ENCODE results near the gene RRP7A. TPM values are rescaled to one million over a fixed set of nuclear protein-coding genes. Genes with fewer than 3 reads are reported as not detected.

Gene RRP7A
- total RNA-seq, 2 donors from 2014 or later: 63.8 to 98.0 TPM

GRCh38 chr22:42493393-42493792 is 26.2 kb downstream of the RRP7A start:
- Mint-ChIP-seq H3K9me3 (peaks cover 2% of the 10 kb centered on the region), H3K27ac (no peak overlapping the region), H3K27me3 (ENCODE audit: insufficient read depth) (no peaks in the 10 kb centered on the region), H3K4me3 (no peak overlapping the region), H3K36me3 (ENCODE audit: low read depth) (no peaks in the 10 kb centered on the region), H3K4me1 (peaks cover 4% of the 10 kb centered on the region)
- Histone ChIP-seq H3K9ac (ENCODE audit: extremely low read depth, low read length, poor library complexity, severe bottlenecking) (no peak overlapping the region), H3K4me3 (ENCODE audit: low read length) (no peak overlapping the region), H3K27ac (ENCODE audit: low read depth, low read length) (no peak overlapping the region), H3K27me3 (ENCODE audit: control insufficient read depth, insufficient read depth, low read length, poor library complexity, severe bottlenecking) (no peaks in the 10 kb centered on the region), H3K9me3 (ENCODE audit: control insufficient read depth, low read length) (no peaks in the 10 kb centered on the region), H3K36me3 (ENCODE audit: control insufficient read depth, insufficient read depth, low read length) (no peaks in the 10 kb centered on the region), H3K4me1 (ENCODE audit: control insufficient read depth, insufficient read depth, low read length) (no peaks in the 10 kb centered on the region)
- no peak for DNase-seq
- no peak for TF ChIP-seq CTCF (conservative IDR thresholded peaks at IDR 0.05)
- 73 to 82% methylated on average over 6 of the region's 6 CpGs for WGBS, 2 experiments (ENCODE audit: insufficient coverage in 1 of 2, insufficient read length in 1 of 2)

DNA sequence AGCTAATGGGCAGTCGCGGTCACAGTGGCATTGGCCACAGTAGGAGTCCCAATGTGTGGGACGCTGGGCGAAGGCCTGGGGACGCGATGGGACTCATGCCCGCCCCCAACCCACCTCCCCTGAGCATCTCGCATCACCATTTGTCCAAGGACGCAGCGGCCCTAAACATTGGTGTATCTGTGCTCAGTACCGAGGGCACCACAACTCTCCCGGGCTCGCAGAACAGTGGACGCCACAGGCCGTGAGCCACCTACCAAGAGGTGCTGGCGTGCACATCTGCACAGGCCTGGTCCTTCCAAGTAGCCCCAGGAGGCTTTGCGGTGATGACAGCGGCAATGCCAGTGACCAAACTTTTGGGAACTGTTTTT is 27.3 kb downstream of the RRP7A start:
- peaks cover 4% of the 10 kb centered on the region for H3K4me1 Mint-ChIP-seq
- no peaks in the 10 kb centered on the region for H3K36me3 Mint-ChIP-seq (ENCODE audit: low read depth)
- TF ChIP-seq CTCF (conservative IDR thresholded peaks at IDR 0.05): no peak
- Histone ChIP-seq H3K4me1 (ENCODE audit: control insufficient read depth, insufficient read depth, low read length) (no peaks in the 10 kb centered on the region), H3K27me3 (ENCODE audit: control insufficient read depth, insufficient read depth, low read length, poor library complexity, severe bottlenecking) (no peaks in the 10 kb centered on the region), H3K27ac (ENCODE audit: low read depth, low read length) (no peak overlapping the region), H3K9ac (ENCODE audit: extremely low read depth, low read length, poor library complexity, severe bottlenecking) (no peak overlapping the region), H3K9me3 (ENCODE audit: control insufficient read depth, low read length) (no peaks in the 10 kb centered on the region), H3K4me3 (ENCODE audit: low read length) (no peak overlapping the region), H3K36me3 (ENCODE audit: control insufficient read depth, insufficient read depth, low read length) (no peaks in the 10 kb centered on the region)
- WGBS, 2 experiments (ENCODE audit: insufficient coverage in 1 of 2, insufficient read length in 1 of 2): 96 to 100% methylated on average over 12 to 18 of the region's 18 CpGs
- peaks cover 2% of the 10 kb centered on the region for H3K9me3 Mint-ChIP-seq
- no peak for DNase-seq
- H3K27me3 Mint-ChIP-seq (ENCODE audit: insufficient read depth): no peaks in the 10 kb centered on the region
- no peak overlapping the region for H3K27ac Mint-ChIP-seq
- H3K4me3 Mint-ChIP-seq: no peak overlapping the region

DNA sequence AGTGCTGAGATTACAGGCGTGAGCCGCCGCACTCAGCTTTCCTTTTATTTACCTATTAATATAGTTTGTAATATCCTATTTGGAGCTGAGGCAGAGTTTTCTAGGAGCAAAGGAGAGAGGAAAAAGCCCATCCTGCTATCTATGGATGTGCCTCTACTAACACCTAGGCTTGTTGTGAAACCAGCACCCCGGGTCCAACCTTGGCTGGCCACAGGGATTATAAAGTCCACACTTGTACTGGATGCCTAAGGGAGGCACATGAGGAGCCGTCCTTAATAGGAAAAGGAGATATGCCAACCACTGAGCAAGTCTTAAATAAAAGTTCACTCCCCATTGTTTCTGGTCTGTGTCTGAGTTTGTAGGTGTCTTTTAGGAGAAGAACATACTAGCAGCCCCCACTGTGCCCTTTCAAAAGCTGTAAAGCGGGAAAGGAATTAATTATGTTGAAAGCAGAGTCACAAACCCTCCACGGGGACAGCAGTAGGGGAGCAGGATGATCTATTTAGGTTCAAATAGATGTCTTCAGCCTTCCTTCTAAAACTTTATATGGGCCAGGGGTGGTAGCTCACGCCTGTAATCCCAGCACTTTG is 29.3 kb downstream of the RRP7A start:
- Mint-ChIP-seq H3K4me1 (peaks cover 4% of the 10 kb centered on the region), H3K27me3 (ENCODE audit: insufficient read depth) (no peaks in the 10 kb centered on the region), H3K9me3 (no peaks in the 10 kb centered on the region), H3K36me3 (ENCODE audit: low read depth) (no peaks in the 10 kb centered on the region), H3K27ac (no peak overlapping the region), H3K4me3 (no peak overlapping the region)
- Histone ChIP-seq H3K9ac (ENCODE audit: extremely low read depth, low read length, poor library complexity, severe bottlenecking) (no peak overlapping the region), H3K4me1 (ENCODE audit: control insufficient read depth, insufficient read depth, low read length) (no peaks in the 10 kb centered on the region), H3K36me3 (ENCODE audit: control insufficient read depth, insufficient read depth, low read length) (no peaks in the 10 kb centered on the region), H3K9me3 (ENCODE audit: control insufficient read depth, low read length) (no peaks in the 10 kb centered on the region), H3K27me3 (ENCODE audit: control insufficient read depth, insufficient read depth, low read length, poor library complexity, severe bottlenecking) (no peaks in the 10 kb centered on the region), H3K4me3 (ENCODE audit: low read length) (no peak overlapping the region), H3K27ac (ENCODE audit: low read depth, low read length) (peak overlapping the region; percentile 44)
- no peak for TF ChIP-seq CTCF (conservative IDR thresholded peaks at IDR 0.05)
- WGBS, 2 experiments (ENCODE audit: insufficient coverage in 1 of 2, insufficient read length in 1 of 2): 29 to 63% methylated on average over 3 to 6 of the region's 8 CpGs
- DNase-seq: no peak
